GM18867 (cell line): ENCODE measurements around the gene PXK.
"Not testable (repeated sequence)": the region's sequence is repeated elsewhere in the genome, so short reads cannot be mapped to it uniquely, and the experiment has no call there.

Experiments
- ATAC-seq: cut with Tn5 transposase; IDR thresholded peaks from one replicate; pipeline ENCODE4 v1.9.1; 2021; ENCODE audit warnings: mild to moderate bottlenecking, moderate library complexity; ENCODE audit not compliant: unreplicated experiment

PXK gene

DNA sequence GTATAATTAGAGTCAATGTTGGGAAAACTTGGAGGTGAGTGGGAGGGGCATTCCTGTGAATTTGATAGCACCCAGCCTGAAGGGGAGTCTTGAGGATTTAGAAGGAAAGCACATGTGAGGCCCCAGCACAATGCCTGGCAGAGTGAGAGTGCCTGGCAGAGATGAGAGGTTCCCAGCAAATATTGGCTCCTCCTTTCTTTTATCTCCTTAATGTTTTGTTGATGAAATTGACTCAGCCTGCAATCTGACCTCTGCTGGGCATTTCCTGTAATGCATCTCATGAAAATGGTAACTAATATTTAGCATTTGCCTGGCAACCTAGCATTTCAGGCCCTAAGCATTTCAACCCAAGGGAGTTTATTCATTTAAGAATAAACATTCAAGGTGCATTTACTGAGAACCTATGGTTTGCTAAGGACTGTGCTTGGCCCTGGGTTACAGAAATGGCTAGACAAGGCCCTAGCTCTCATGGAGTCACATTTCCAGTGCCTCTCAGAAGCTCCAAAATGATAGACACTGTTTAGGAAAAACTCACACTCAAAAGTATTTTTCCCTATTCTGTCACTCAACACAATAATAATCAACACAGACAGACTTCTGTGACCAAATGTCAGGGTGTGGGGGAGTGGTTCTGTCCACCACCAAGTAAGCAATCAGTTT, 82.0 kb downstream of the PXK start:
- peak; percentile 48 for ATAC-seq

DNA sequence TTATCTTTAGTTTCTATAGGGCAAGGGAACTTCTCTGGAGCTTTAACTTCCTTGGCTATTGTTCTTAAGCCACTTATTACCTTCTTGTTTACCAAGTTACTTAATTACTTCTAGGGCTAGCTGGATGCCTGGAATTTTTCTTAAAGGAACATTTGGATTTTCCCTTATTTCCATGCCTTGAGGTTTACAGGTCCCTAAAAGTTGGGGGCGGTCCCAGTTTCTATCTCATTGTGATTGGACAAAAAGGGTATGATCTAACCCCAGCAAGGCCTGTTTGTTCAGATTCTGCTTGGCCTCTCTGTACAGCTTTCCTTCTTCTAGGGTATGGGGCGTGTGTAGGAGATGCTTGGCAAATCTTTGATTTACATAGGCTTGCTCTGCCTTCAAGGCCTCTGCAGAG, 83.5 kb downstream of the PXK start:
- ATAC-seq: no peak

DNA sequence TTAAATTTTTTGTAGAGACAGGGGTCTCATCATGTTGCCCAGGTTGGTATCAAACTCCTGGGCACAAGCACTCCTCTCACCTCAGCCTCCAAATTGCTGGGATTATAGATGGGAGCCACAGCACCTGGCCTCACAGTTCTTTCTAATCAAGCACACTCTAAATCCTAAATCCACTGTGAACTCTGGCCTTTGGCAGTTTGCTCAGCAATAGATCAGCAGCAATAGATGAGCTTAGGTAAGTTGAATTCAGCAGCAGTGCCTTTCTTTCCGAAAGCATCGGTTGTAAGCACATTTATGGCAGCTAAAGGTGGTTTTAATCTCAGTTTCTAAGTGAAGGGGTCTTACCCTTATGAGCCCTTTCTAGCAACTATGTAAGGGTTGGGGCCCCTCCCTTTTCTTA, 84.4 kb downstream of the PXK start:
- ATAC-seq: no peak

DNA sequence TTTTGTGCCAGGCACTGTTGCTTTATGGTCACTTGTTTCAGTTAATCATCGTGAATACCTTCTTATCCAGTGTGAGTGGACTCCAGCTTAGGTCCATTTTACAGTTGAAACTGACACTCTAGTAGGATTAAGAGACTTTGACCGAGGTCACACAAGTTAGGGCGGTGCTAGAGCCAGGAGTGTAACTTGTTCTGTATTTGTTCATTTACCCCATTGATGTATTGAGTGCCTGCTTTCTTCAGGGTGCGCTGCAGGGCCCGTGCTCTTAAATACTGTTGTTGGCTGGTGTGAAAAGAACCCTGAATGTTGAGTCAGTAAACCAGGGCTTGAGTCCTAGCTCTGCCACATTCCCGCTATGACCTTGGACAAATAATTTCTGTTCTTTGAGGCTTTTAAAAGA, 85.5 kb downstream of the PXK start:
- ATAC-seq: no peak

DNA sequence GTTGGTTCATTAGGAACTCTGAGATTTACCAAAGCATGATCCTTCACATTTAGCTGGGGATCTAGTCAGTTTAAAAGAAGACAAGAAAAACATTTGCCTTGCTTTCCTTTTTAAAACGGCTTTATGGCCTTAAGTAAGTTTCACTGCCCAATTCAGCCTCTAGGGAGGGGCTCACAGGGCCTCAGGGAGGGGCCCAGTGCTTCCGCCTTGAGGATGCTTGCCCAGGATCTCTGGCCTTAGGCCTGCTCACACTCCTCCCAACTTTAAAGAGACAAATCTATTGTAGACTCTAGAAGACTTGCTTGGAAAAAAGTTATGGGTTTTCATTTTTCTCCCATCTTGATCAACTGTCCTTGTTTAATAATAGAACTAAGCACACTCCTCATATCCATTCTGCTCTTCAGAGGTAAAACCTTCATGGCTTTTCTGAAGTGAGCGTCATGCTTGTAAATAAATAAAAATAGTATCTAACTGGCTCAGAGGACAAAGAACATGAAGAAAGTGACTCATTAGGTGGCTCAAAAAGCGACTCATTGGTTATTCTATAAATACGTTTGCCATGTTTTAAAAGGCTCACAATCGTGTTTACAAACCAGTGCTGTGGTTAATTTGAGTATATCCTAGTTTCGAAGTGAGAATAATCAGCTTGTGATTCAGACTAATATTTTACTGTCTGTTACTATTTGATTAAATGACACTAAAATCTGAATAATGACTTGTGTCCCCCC, 87.3 kb downstream of the PXK start:
- peak; percentile 67 for ATAC-seq

DNA sequence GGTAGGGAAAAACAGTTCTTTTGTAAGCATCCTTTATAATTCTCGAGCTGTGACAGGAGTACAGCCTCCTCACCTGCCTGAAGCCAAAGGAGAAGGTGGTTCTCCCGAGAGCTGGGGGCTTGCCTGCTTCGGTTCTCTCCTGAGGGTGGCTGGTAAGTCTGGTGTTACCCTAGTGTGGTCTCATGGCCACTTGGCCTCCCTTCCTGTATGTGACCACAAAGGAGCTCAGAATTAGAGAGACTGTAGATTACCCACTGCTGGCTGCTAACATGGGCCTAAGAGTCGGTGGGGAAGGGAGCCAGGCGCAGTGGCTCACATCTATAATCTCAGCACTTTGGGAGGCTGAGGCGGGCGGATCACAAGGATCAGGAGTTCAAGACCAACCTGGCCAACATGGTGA, 88.3 kb downstream of the PXK start:
- peak; percentile 31 for ATAC-seq

DNA sequence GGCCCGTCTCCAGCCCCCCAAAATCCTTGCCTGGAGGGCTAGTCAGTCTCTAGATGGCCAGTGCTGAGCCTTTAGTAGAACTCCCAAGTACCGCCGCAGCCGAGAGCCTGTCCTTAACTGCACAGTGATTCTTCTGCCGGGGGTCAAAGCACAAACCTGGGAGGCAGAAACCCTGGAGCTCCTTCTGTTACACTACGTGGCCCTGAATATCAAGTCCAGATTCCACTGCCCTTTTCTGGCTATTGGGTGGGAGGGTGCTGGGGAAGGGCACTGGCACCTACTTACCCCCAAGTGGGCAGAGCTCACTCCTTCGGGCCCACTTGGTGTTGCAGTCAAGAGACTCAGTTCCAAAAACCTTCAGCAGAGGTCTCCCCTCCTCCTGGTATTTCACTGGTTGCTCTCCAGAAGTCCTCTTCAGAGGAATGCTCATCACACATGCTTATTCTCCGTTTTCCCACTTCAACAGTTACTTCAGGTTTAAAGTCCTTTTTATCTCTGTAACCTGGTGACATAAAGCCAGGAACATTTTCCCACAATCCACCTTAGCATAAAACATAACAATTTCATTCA, 90.1 kb downstream of the PXK start:
- ATAC-seq: no peak

DNA sequence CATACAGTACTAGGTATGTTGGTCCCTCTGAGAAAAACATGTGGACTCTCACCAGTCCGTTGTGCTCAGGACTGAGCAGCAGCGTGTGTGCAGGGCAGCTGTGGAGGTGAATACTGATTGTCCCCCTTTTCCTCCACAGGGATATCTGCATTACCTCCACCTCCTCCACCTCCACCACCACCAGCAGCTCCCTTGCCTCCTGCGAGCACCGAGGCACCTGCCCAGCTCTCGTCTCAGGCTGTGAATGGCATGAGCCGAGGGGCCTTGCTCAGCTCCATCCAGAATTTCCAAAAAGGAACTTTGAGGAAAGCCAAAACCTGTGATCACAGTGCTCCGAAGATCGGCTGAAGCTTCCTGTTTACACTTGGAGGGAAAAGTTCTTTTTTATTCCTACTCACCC, 91.9 kb downstream of the PXK start:
- ATAC-seq: no peak

DNA sequence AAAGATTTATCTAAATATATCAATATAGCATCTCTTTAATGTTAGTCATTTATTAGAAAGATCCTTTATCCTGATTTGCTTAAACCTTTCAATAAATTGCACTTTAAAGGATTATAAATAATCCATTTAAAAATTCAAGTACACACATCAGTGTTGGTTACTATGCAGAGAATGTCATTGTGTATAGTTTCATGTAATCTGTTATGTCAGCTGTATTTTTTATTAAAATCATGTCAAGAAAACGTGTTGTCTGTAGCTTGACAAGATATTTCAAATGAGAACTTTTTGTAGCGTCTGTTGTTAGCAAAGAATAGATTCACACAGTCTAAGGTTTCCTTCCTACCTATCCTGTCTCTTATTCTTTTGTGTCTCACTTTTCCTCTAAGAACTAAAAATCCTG, 93.1 kb downstream of the PXK start:
- no peak for ATAC-seq

DNA sequence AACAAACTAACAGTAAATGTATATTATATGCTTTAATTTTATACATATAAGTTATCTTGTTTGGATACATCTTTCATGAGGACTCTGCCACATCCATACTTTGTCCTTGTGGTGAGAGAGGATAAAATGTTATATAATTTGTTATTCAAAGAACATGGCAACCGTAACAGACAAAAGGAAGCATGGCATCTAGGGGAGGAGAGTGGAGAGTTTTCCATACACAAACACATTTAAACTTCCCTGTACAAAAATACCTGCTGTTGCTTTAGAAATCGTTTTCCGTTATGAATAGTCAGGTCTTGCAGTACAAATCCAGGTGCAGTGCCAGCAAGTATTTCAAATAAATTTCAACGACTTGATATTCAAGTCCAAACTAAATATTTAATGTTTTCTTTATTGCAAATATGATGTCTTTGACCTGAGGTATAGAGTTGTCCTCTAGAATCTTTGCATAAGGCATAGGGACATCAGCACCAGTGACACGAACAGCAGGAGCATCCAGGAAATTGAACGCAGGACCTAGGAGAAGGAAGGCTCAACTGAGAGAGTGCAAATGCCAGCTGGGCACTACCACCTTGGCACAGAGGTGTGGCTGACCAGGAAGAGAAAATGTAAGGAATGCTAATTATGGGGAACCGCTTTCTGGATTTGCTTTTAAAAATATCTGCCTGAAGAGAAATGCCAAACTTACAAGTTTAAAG, 95.1 kb downstream of the PXK start:
- no peak for ATAC-seq

DNA sequence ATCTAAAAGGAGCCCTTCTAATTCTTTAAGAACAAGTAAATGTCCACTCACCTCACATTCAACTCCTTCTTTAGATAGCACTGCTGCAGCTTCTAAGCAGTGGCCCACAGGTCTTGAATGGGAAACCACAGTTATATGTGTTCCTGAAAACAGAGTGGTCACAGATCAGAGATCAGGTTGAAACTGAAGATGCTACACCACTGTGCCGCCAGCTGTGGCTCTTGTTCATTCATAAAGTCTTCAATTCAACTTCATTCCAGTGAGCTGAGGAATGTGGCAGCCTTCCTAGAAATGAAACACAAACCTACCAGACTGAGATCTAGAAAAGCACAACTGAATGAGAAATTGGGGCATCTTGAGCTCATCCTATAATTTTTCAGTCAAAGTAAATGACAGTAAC, 97.0 kb downstream of the PXK start:
- ATAC-seq: no peak

DNA sequence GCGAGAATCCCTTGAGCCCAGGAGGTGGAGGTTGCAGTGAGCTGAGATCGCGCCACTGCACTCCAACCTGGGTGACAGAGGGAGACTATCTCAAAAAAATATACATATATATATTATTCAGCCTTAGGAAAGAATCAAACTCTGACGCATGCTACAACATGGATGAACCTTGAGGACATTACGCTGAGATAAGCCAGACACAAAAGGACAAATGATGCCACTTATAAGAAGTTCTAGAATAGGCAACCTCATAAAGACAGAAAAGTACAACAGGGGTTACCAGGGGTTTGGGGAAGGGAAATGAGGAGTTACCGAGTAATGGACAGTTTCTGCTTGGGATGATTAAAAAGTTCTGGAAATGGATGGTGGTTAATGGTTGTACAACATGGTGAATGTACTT, 100.2 kb downstream of the PXK start:
- no peak for ATAC-seq

DNA sequence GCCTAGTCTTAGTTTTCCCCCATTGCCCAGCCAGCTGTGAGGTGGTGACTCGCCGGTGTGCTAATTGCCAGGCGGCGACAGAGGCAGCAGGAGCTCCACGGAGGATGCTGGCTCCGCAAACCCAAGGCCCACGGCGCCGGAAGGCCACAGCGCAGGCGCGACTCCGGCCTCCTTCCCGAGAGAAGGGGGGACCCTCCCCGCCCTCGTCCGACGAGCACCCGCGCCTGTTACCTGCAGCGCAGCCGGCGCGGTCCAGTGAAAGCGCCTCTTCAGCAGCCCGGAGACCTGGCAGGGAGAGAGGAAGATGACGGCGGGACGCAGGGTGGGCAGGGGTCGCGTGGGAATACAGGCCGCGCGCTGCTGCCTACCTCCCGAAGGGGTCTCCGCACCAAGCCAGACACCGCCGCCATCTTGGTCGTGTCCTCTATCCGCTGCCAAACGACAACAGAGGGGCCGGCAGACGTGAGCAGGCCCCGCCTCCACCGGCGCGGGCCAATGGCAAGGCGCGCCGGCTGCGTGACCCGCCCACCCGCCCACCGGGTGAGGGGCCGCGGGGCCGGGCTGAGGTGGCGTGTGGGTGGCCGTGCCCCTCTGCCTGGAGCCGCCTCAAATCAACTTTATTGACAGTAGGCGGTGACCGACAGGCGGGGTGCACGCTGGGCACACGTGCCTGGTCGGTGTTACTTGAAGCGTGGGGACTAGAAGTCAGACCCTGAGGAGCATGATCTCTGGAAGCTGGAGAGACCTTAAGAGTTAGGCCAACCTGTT, 100.9 kb downstream of the PXK start, which contains the start of gene PDHB:
Gene PDHB, minus strand, starts transcription at position 433 of the 768 bp plus-strand sequence. Its CDS starts 23 bp downstream, at position 410.
- peak; percentile 96 for ATAC-seq

DNA sequence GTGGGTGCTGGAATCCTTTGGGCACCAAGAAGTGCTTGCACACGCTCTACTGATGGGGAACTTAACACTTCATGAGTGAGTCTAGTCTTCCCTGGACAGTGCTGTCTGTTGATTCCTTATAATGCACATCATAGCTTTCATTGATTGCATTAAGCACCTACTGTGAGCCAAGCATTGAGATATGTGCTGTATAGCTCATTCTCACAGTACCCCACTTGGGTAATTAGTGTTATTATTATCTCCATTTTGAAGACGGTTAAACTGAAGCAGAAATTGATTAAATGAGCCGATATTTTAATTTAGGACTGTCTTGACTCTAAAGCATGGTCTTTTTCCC, 101.4 kb downstream of the PXK start:
- no peak for ATAC-seq

DNA sequence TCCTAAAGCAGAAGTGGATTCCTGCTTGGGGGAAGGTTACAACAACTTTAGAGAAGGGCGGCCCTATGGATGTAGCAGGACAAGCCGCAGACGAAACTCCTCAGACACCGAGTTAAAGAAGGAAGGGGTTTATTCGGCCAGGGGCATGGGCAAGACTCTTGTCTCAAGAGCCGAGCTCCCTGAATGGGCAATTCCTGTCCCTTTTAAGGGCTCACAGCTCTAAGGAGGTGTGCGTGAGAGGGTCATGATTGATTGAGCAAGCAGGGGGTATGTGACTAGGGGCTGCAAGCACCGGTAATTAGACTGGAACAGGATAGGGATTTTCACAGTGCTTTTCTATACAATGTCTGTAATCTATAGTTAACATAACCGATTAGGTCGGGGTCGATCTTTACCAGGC, 101.8 kb downstream of the PXK start:
- ATAC-seq: no peak

DNA sequence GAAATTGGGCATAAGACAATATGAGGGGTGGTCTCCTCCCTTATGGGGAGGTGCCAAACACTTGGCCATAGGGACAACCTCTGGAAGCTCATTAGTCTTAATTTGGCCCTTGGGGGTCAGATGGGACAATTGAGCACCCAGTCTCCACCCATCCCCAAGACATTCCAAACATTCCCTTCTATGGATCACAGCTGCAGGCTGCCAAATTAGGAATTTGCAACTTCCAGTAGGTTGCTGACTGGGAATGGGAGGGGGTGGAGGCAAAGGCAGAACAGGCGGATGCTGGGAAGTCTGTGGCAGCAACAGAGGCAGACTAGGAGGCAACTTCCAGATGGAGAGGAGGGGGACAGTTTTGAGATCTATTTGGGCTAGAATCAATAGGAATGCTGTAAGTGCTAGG, 102.3 kb downstream of the PXK start:
- ATAC-seq: no peak

DNA sequence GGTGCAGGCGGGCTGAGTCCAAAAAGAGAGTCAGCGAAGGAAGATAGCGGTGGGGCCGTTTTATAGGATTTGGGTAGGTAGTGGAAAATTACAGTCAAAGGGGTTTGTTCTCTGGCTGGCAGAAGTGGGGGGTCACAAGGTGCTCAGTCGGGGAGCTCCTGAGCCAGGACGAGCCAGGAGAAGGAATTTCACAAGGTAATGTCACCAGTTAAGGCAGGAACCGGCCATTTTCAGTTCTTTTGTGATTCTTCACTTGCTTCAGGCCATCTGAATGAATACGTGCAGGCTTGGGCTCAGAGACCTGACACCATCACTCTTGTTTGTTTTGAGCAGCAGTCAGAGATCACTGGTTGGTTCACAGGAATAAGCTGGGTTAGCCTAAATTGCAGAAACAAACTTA, 104.6 kb downstream of the PXK start:
- ATAC-seq: not testable (repeated sequence)

DNA sequence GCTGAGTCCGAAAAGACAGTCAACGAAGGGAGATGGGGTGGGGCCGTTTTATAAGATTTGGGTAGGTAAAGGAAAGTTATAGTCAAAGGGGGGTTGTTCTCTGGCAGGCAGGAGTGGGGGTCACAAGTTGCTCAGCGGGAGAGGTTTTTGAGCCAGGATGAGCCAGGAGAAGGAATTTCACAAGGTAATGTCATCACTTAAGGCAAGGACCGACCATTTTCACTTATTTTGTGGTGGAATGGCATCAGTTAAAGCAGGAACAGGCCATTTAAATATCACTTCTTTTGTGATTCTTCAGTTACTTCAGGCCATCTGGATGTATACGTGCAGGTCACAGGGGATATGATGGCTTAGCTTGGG, 108.3 kb downstream of the PXK start:
- not testable (repeated sequence) for ATAC-seq

DNA sequence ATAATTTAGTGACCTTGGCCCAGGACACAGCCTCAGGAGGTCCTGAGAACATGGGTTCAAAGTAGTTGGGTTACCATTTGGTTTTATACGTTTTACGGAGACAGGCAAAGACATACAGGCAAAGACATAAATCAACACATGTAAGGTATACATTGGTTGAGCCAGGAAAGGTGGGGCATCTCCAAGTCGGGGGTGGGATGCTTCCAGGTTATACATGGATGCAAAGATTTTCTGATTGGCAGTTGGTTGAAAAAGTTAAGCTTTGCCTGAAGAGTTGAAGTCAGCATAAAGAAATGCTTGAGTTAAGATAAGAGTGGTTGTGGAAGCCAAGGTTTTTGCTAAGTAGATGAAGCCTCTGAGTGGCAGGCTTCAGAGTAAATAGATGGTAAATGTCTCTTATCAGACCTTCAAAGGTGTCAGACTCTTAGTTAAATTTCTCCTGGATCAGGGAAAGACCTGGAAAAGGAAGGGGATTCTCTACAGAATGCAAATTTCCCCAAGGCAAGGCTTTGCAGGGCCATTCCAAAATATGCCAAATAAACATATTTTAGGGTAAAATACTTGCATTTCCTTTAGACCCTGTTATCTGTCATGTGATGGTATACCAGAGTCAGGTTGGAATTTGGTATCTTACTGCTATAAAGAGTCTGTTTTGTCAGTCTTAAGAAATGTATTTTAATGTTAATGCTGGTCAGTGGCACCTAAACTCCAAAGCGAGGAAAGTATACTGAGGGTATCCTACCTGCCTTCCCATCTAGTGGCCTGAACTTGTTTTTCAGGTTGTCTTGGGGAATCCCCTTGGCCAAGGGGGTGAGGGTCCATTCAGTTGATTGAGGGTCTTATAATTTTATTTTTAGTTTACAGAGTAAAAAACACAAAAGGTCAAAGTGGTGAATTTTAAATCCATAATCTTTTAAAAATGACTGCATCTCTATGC, 109.1 kb downstream of the PXK start:
- no peak for ATAC-seq

DNA sequence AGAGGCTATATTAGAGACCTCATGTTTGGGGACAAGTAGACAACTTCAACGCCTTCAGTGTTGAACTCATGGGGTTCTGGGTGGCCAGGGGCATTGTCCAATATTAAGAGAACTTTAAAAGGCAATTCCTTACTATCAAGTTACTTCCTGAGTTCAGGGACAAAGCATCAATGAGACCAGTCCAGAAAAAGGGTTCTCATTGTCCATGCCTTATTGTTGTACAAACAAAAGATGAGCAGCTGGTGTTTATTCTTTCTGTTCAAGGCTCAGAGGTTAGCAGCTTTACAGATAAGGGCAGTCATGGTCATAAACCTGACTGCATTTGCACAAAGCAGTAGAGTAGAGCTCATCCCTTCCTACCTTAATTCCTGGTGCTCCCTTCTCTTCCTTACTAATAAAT, 119.5 kb downstream of the PXK start:
- ATAC-seq: no peak
